ENCODE results near the gene MLIP. TPM values are rescaled to one million over a fixed set of nuclear protein-coding genes. Genes with fewer than 3 reads are reported as not detected.
"Not testable (repeated sequence)": the region's sequence is repeated elsewhere in the genome, so short reads cannot be mapped to it uniquely, and the experiment has no call there.

Gene MLIP
- total and polyA plus RNA-seq, 8 donors = 0.09 to 0.70 (median 0.23) TPM

- no peak for TF ChIP-seq CTCF (IDR thresholded peaks at IDR 0.05)
- no peaks in the 10 kb centered on the region for H3K9me3 ChIP-seq
- no peak for DNase-seq
- no peaks in the 10 kb centered on the region for H3K27me3 ChIP-seq
- no peak overlapping the region for H3K4me3 ChIP-seq
- H3K36me3 ChIP-seq = no peaks in the 10 kb centered on the region
- no peaks in the 10 kb centered on the region for H3K4me1 ChIP-seq
- no peak overlapping the region for H3K27ac ChIP-seq
- peak; percentile 83 for ATAC-seq
- intact Hi-C loops (cut with DNase I) = no loop called here
Observed at GRCh38 chr6:54194067-54194466, 82.8 kb downstream of the MLIP start.

- Histone ChIP-seq H3K36me3 (no peaks in the 10 kb centered on the region), H3K4me3 (no peak overlapping the region), H3K9me3 (no peaks in the 10 kb centered on the region), H3K27me3 (no peaks in the 10 kb centered on the region), H3K4me1 (no peaks in the 10 kb centered on the region), H3K27ac (no peak overlapping the region)
- DNase-seq (no peak), ATAC-seq (no peak)
- TF ChIP-seq CTCF (IDR thresholded peaks at IDR 0.05) = no peak
- intact Hi-C loops (cut with DNase I) = no loop called here
Observed at GRCh38 chr6:54195637-54196036, 84.4 kb downstream of the MLIP start.

GRCh38 chr6:54196905-54197304, 85.7 kb downstream of the MLIP start:
- H3K9me3 ChIP-seq = no peaks in the 10 kb centered on the region
- no peaks in the 10 kb centered on the region for H3K4me1 ChIP-seq
- DNase-seq = no peak
- no peaks in the 10 kb centered on the region for H3K27me3 ChIP-seq
- no peak for TF ChIP-seq CTCF (IDR thresholded peaks at IDR 0.05)
- H3K27ac ChIP-seq = no peak overlapping the region
- intact Hi-C loops (cut with DNase I) = no loop called here
- ATAC-seq = no peak
- no peak overlapping the region for H3K4me3 ChIP-seq
- no peaks in the 10 kb centered on the region for H3K36me3 ChIP-seq

GRCh38 chr6:54198134-54198533, 86.9 kb downstream of the MLIP start:
- ATAC-seq = no peak
- Histone ChIP-seq H3K4me3 (no peak overlapping the region), H3K9me3 (no peaks in the 10 kb centered on the region), H3K4me1 (no peaks in the 10 kb centered on the region), H3K36me3 (no peaks in the 10 kb centered on the region), H3K27ac (no peak overlapping the region), H3K27me3 (no peaks in the 10 kb centered on the region)
- no peak for DNase-seq
- intact Hi-C loops (cut with DNase I) = no loop called here
- no peak for TF ChIP-seq CTCF (IDR thresholded peaks at IDR 0.05)

- H3K27me3 ChIP-seq; H3K27ac ChIP-seq; H3K4me3 ChIP-seq; H3K4me1 ChIP-seq; ATAC-seq; H3K36me3 ChIP-seq; intact Hi-C loops (cut with DNase I); H3K9me3 ChIP-seq: not testable (repeated sequence)
- peak in 1 of 4 donors; percentile 53 for DNase-seq
Observed at GRCh38 chr6:54203474-54204035, 92.3 kb downstream of the MLIP start.

GRCh38 chr6:54204921-54205591, 93.8 kb downstream of the MLIP start:
- DNase-seq (peak in 2 of 4 donors; percentile 80 to 84), ATAC-seq (peak; percentile 16)
- intact Hi-C loops (cut with DNase I) = no loop called here
- H3K9me3 ChIP-seq = no peaks in the 10 kb centered on the region
- H3K27ac ChIP-seq = no peak overlapping the region
- H3K4me3 ChIP-seq = no peak overlapping the region
- no peaks in the 10 kb centered on the region for H3K4me1 ChIP-seq
- H3K27me3 ChIP-seq = no peaks in the 10 kb centered on the region
- TF ChIP-seq CTCF (IDR thresholded peaks at IDR 0.05) = no peak
- no peaks in the 10 kb centered on the region for H3K36me3 ChIP-seq
